Mesothelial cell of epicardium (in vitro differentiated cells): ENCODE results near the gene SYNGR4. TPM values are rescaled to one million over a fixed set of nuclear protein-coding genes. Genes with fewer than 3 reads are reported as not detected.

Source experiments
- DNase-seq, 2 experiments: peaks; one replicate each; pipeline ENCODE4 v3.0.0; 2021; ENCODE audit warnings: low spot score in 2 of 2; ENCODE audit not compliant: unreplicated experiment in 2 of 2
- H3K27ac Mint-ChIP-seq: 2 replicates; pipeline ENCODE4 v1.8.0; 2021; ENCODE audit warnings: mixed read lengths
- H3K27me3 Mint-ChIP-seq: 2 replicates; pipeline ENCODE4 v1.8.0; 2021; ENCODE audit warnings: low read depth, mixed read lengths
- H3K36me3 Mint-ChIP-seq: 2 replicates; pipeline ENCODE4 v1.8.0; 2021; ENCODE audit warnings: mixed read lengths
- H3K4me1 Mint-ChIP-seq: 2 replicates; pipeline ENCODE4 v1.8.0; 2021; ENCODE audit warnings: mixed read lengths
- H3K4me3 Mint-ChIP-seq: 2 replicates; pipeline ENCODE4 v1.8.0; 2021; ENCODE audit warnings: mild to moderate bottlenecking, moderate library complexity, mixed read lengths
- H3K9me3 Mint-ChIP-seq: 2 replicates; pipeline ENCODE4 v1.8.0; 2021; ENCODE audit warnings: mixed read lengths
- total RNA-seq: library from RNA; stranded (reverse); gene quantifications from 3 replicates; pipeline ENCODE4 v1.2.1, GENCODE V29; 2021
- TF ChIP-seq, protein P1 (sequence below): fragments of 200-600 bp; sonication (generic); IDR thresholded peaks from one replicate; pipeline ENCODE4 v1.5.0; 2021; ENCODE audit warnings: antibody characterized with exemption; ENCODE audit not compliant: unreplicated experiment

The SYNGR4 gene
- total RNA-seq, 1 donor from 2014 or later: not detected

DNA sequence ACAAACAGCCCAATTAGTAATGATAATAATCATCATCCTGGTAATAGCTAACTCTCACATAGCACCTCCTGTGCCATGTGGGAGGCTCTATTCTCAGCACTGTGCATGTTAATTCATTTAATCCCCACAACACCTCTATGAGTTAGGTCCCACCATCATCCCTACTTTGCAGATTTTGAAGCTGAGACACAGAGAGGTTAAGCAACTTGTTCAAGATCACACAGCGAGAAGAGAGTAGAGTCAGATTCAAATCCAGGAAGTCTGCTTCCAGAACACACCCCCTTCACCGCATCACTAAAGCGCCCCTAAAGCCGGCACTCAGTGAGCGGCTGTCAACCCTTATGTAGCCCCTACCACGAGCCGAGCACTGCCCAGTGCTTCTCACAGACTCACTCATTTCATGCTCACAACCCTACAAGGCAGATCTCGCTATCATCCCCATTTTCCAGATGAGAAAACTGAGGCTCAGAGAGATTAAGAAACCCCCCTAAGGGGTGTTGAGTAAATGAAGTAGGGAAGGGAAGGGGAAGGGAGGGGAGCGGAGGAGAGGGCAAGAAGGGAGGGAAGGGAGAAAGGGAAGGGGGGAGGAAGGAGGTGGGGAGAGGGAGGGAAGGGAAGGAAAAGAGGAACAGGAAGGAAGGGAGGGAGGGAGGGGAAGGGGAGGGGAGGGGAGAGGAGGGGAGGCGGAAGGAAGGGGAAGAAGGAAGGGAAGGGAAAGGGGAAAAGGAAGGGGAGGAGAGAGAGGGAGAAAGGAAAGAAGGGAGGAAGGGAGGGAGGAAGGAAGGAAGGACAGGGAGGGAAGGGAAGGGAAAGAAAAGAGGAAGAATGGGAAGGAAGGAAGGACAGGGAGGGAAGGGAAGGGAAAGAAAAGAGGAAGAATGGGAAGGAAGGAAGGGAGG, 22.4 kb upstream of the SYNGR4 start:
- Mint-ChIP-seq H3K4me3 (no peak overlapping the region), H3K4me1 (no peaks in the 10 kb centered on the region), H3K27ac (no peak overlapping the region), H3K27me3 (no peaks in the 10 kb centered on the region), H3K36me3 (no peaks in the 10 kb centered on the region), H3K9me3 (no peaks in the 10 kb centered on the region)
- no peak for DNase-seq
- TF ChIP-seq, protein P1, sequence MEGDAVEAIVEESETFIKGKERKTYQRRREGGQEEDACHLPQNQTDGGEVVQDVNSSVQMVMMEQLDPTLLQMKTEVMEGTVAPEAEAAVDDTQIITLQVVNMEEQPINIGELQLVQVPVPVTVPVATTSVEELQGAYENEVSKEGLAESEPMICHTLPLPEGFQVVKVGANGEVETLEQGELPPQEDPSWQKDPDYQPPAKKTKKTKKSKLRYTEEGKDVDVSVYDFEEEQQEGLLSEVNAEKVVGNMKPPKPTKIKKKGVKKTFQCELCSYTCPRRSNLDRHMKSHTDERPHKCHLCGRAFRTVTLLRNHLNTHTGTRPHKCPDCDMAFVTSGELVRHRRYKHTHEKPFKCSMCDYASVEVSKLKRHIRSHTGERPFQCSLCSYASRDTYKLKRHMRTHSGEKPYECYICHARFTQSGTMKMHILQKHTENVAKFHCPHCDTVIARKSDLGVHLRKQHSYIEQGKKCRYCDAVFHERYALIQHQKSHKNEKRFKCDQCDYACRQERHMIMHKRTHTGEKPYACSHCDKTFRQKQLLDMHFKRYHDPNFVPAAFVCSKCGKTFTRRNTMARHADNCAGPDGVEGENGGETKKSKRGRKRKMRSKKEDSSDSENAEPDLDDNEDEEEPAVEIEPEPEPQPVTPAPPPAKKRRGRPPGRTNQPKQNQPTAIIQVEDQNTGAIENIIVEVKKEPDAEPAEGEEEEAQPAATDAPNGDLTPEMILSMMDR: no peak

DNA sequence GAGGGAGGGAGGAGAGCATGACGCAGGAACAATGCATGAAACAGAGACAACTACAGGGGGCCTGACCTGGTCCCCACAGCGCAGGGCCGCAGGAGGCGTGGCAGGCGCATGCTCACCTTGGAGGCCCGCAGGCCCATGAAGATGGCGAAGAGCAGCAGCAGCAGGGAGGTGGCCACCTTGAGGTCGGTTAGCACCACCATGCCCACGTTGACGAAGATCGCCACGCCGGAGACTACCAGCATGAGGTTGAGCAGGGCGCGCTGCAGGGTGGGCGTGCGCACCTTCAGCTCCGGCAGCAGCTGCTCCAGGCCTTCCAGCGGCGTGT, 21.8 kb upstream of the SYNGR4 start:
- TF ChIP-seq, protein P1: no peak
- DNase-seq: no peak
- Mint-ChIP-seq H3K27ac (no peak overlapping the region), H3K4me3 (no peak overlapping the region), H3K4me1 (no peaks in the 10 kb centered on the region), H3K36me3 (no peaks in the 10 kb centered on the region), H3K27me3 (no peaks in the 10 kb centered on the region), H3K9me3 (no peaks in the 10 kb centered on the region)

DNA sequence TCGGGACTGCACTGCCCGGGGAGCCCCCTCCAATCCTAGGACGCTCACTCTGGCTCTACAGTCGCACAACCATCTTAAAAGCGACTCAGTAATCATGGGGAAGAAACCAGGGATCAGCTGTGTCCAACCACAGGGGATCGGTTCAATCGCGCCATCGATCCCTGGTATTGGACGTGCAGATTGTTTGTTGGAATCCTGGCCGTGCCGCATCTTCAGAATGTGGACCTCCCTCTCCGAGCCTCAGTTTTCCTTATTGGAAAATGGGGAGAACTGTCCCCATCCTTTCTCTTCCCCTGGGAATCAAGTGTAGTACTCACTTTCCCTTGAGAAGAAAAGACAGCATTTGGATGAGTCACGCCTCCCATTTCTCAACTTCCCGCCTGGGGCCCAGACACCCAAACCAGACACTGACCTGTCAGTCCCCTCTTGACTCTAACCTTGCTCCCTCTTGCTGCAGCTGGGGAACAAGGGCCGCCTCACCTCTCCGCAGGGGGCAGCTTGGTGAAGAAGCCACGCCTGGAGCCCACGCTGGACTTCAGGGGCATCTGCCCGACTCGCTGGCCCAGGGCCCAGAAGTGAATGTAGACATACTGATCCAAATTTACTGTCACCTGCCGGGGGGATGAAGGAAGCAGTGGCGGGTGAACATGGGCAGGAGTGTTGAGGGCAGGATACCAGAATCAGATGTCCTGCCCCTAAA, 21.2 kb upstream of the SYNGR4 start:
- no peaks in the 10 kb centered on the region for H3K4me1 Mint-ChIP-seq
- no peak for DNase-seq
- no peak overlapping the region for H3K27ac Mint-ChIP-seq
- TF ChIP-seq, protein P1: no peak
- no peaks in the 10 kb centered on the region for H3K36me3 Mint-ChIP-seq
- H3K27me3 Mint-ChIP-seq: no peaks in the 10 kb centered on the region
- no peak overlapping the region for H3K4me3 Mint-ChIP-seq
- H3K9me3 Mint-ChIP-seq: no peaks in the 10 kb centered on the region

DNA sequence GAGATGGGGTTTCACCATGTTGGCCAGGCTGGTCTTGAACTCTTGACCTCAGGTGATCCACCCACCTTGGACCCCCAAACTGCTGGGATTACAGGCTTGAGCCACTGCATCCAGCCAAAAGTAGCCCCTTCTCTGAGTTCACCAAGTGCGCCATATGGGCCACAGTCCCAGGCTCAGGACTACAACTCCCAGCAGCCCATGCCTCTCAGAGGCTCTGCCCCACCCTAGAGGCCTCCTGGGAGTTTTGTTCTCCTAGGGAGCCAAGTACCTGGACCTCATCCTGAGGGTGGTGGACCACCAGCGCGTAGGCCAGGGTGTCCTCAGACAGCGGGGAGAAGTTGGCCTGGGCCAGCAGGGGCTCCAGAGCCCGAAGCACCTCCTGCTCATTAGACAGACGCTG, 19.3 kb upstream of the SYNGR4 start:
- no peak for DNase-seq
- H3K9me3 Mint-ChIP-seq: no peaks in the 10 kb centered on the region
- H3K4me1 Mint-ChIP-seq: peaks cover 4% of the 10 kb centered on the region

DNA sequence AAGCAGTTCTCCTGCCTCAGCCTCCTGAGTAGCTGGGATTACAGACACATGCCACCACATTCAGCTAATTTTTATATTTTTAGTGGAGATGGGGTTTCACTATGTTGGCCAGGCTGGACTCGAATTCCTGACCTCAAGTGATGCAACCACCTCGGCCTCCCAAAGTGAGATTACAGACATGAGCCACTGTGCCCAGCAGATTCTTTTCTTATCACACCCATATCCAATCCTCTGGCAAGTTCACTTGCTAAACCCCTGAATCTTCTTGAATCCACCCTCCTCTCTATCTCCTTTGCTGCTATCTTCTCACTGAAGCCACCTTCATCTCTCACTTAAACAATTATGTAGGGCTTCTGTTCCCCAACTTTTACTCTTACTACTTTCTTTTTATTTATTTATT, 18.0 kb upstream of the SYNGR4 start:
- DNase-seq: no peak
- Mint-ChIP-seq H3K4me3 (no peak overlapping the region), H3K9me3 (no peaks in the 10 kb centered on the region), H3K4me1 (peaks cover 4% of the 10 kb centered on the region), H3K36me3 (no peaks in the 10 kb centered on the region), H3K27ac (no peak overlapping the region), H3K27me3 (no peaks in the 10 kb centered on the region)
- TF ChIP-seq, protein P1: no peak

More for the DNA sequence above, 19.3 kb upstream of the SYNGR4 start:
- TF ChIP-seq, protein P1: no peak
- Mint-ChIP-seq H3K27ac (no peak overlapping the region), H3K27me3 (no peaks in the 10 kb centered on the region), H3K4me3 (no peak overlapping the region), H3K36me3 (no peaks in the 10 kb centered on the region)
